Thyroid gland (tissue), 4 donors: ENCODE measurements around the gene ACAA2.

Experiments used
- CTCF ChIP-seq, 6 experiments: fragments of 200-600 bp in 3 of 6; fragments of 450-650 bp in 3 of 6; sonication (generic) in 3 of 6; IDR thresholded peaks; one replicate each; pipeline ENCODE4 v1.5.1; 2016 to 2019; ENCODE audit warnings: antibody characterized with exemption in 6 of 6, mild to moderate bottlenecking in 2 of 6, inconsistent platforms in 1 of 6, moderate library complexity in 1 of 6
- POLR2A ChIP-seq, 2 donors: fragments of 450-650 bp; IDR thresholded peaks; one replicate each; pipeline ENCODE4 v1.6.1; 2017; ENCODE audit warnings: antibody characterized with exemption in 2 of 2, mild to moderate bottlenecking in 2 of 2, moderate library complexity in 1 of 2

GRCh38 chr18:49733896-49734585, 79.3 kb downstream of the ACAA2 start:
- TF ChIP-seq CTCF (IDR thresholded peaks at IDR 0.05) (no peak), POLR2A (IDR thresholded peaks at IDR 0.05) (no peak)
